ENCODE results near the gene NAP1L5. TPM values are rescaled to one million over a fixed set of nuclear protein-coding genes. Genes with fewer than 3 reads are reported as not detected.

NAP1L5 gene
- total and polyA plus RNA-seq, 2 experiments from 2014 or later = 2.0 to 2.4 TPM

GRCh38 chr4:88725143-88725542 is 27.5 kb upstream of the NAP1L5 start:
- no peak overlapping the region for H3K4me2 ChIP-seq

More at GRCh38 chr4:88725143-88725542, 27.5 kb upstream of the NAP1L5 start:
- H3K27me3 Mint-ChIP-seq (ENCODE audit: insufficient read depth, low read depth, poor library complexity) = peaks cover 2% of the 10 kb centered on the region
- H3K27ac Mint-ChIP-seq = peak overlapping the region; percentile 94
- peaks cover 11% of the 10 kb centered on the region; the same call in 2 of the 3 replicates for H3K36me3 Mint-ChIP-seq (ENCODE audit: low read depth)
- Histone ChIP-seq H3F3A (replicated peaks; ENCODE audit: low read depth) (no peaks in the 10 kb centered on the region), H3K4me3 (no peak overlapping the region), H3K9me2 (ENCODE audit: insufficient read depth) (no peaks in the 10 kb centered on the region), H4K20me1 (replicated peaks; ENCODE audit: insufficient read depth) (no peaks in the 10 kb centered on the region), H3K27ac (ENCODE audit: low read depth) (no peak overlapping the region), H3K36me3 (ENCODE audit: insufficient read depth) (no peaks in the 10 kb centered on the region), H2AFZ (no peak overlapping the region), H3K27me3 (ENCODE audit: insufficient read depth) (no peaks in the 10 kb centered on the region), H3K4me1 (ENCODE audit: insufficient read depth) (no peaks in the 10 kb centered on the region), H3K79me2 (replicated peaks; ENCODE audit: insufficient read depth) (no peaks in the 10 kb centered on the region)
- H3K9me3 Mint-ChIP-seq = no peaks in the 10 kb centered on the region
- peak; percentile 30 for DNase-seq (ENCODE audit: low spot score)
- ATAC-seq = peak; percentile 73
- H3K4me1 Mint-ChIP-seq = peaks cover 12% of the 10 kb centered on the region; the same call in 2 of the 3 replicates
- TF ChIP-seq CREB1 (CRISPR knock-in tag; IDR thresholded peaks at IDR 0.05; ENCODE audit: low read depth) (no peak), NANOG (IDR thresholded peaks at IDR 0.05; ENCODE audit: borderline replicate concordance) (no peak), ZNF114 (CRISPR knock-in tag; IDR thresholded peaks at IDR 0.05) (no peak), REST (IDR thresholded peaks at IDR 0.05; ENCODE audit: unreplicated experiment) (no peak), JUNB (IDR thresholded peaks at IDR 0.05; ENCODE audit: unreplicated experiment) (no peak), CTCF (conservative IDR thresholded peaks at IDR 0.05; ENCODE audit: low read depth in 2 of 2) (no peak)
- H3K4me3 Mint-ChIP-seq = no peak overlapping the region

Measured in GM23338 (cell line).